Posterior cingulate gyrus (tissue), 11 donors: ENCODE measurements around the gene ELMO3.

Experiments used
- DNase-seq, 10 donors: peaks; one replicate each; pipeline versions ENCODE4 v3.0.0 to v3.0.0-alpha.2; 2020 to 2021; ENCODE audit warnings: mixed read lengths in 3 of 10
- intact Hi-C: fragments of 100-400 bp; cut with DNase I; formaldehyde crosslinking; loops from one replicate; pipeline ENCODE4 v1.15.1; 2023

The ELMO3 gene

DNA sequence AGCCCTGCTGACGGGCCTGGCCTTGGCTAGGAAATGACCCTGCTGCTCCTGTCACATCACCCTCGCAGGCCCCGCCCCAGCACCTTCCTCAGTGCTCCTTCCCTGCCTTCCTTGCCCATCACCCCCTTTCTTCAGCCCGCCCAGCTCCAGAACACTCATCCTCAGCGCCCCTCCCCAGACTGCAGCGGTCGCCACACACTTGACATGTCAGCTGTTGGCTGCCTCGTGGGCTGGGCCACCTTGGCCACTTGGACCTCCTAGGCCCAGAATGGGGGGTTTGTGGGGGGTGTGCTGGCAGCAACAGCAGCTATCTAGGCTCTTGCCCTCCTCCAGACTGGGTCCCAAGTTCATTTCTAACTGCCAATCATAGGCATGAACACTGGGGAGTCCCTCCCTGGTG lies 10.6 kb downstream of the ELMO3 start:
- no peak for DNase-seq
- intact Hi-C loops = no loop called here

DNA sequence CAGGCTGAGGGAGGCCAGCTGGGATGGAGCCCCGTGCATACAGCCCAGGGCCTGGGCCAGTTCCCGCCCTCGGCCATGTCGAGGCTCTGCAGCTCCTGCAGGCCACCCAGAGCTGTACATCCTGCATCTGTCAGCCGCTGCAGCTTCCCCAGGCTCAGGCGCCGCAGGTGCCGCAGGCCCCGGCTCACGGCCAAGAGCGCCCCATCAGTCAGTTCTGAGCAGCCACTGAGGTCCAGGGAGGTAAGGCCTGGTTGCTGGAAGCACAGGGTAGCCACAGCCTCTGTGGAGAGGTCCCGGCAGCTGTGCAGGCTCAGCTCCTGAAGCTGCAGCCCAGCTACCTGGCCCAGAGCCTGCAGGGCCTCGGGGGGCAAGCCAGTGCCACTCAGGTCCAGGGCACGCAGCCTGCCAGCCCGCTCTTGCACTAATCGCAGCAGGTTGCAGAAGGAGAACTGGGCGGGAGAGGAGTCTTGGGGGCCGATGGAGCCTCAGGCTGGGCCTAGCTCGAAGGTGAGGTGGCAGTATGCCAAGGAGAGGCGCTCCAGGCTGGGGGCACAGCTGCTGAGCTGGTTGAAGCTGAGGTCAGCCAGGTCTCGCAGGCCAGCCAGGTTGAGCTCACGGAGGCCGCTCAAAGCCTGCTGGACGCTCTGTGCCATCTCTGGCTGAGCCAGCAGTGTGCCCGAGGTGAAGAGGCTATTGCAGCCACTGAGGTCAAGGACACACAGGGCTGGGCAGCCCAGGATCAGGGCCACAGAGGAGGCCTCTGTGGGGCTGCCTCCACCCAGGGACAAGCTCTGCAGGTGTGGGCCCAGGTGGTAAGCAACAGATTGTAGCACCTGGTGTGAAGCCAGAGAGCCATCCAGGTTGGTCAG lies 11.4 kb downstream of the ELMO3 start:
- intact Hi-C loops = no loop called here
- DNase-seq = no peak

DNA sequence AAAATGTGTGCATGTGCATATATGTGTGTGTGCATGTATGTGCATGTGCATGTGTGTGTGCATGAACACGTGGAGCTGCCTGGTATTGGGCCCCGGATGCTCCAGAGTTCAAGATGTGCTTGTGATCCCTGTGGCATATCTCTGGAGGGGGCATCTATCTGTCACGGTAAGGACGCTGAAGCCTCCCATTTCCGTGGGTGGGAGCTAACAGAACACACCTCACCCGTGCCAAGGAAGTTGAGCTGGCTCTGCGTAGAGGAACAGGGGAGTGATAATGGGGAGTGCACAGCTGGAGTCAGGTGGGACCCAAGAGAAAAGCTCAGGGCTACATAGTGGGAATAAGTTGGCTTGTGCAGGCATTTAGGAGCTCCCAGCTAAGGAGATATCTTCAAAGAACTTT lies 12.7 kb downstream of the ELMO3 start:
- DNase-seq = no peak
- intact Hi-C loops = no loop called here

DNA sequence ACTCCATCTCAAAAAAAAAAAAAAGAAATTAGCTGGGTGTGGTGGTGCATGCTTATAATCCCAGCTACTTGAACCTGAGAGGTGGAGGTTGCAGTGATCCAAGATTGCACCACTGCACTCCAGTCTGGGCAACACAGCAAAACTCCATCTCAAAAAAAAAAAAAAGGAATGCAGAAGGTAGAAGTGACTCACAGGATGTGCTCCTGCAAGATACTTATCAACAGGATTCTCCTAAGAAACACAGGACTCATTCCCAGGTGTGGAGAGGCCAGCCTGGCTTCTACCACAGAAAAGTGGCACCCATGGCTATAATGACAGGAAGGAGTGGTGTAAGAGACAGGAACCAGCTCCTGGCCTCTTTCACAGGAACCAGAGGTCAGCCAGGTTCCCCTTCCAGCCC lies 13.8 kb downstream of the ELMO3 start:
- intact Hi-C loops = no loop called here
- no peak for DNase-seq

DNA sequence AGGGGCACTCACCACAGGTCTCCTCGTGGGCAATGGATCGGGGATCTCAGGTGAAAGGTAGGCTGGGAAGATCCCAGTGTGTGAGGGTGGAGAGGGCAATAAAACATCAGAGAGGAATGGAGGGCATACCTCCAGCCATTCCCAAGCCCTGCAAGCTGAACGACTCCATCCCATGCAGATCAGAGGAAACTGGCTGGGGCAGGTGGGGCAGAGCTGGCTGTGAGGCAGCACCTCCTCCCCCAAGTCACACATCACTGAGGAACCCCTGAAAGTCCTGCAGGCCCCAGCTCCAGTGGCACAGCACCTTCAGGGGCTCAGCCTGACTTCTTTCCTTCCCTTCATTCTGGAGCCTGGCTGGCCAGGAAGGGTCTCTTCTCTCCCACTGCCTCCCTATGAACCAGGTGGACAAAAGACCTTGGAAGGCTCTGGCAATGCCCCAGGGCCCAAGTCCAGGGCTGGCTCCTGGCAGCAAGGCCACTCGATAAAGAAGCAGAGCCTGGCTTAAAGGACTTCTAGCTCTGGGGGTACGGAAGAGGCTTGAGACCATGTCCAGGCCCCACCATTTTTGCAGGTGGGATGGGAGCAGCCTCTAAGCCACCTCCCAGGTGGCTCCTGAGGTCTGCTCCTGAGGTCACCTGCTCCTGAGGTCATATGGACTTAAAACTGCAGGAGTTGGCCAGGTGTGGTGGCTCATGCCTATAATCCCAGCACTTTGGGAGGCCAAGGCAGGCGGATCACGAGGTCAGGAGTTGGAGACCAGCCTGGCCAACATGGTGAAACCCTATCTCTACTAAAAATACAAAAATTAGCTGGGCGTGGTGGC lies 14.5 kb downstream of the ELMO3 start:
- intact Hi-C loops = no loop called here
- DNase-seq = no peak

DNA sequence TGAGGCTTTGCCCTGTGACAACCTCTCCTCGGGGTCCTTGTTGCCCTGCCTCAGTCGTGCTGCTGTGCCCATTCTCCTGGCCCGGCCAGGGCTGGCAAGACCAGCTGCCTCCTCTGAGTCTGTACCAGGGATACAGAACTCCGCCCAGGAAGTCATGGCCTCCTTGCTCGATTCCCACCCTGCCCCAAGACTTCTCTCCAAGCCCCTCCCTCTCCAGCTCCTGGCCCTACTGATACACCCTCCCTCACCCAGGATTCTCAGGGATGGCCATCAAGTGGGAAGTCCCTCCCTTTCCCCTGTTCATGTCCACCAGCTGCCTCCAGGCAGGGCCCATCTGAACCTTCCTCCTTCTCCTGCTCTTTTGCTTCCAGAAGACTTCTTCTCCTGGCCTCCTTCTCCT lies 16.8 kb downstream of the ELMO3 start:
- DNase-seq = no peak
- intact Hi-C loops = no loop called here

DNA sequence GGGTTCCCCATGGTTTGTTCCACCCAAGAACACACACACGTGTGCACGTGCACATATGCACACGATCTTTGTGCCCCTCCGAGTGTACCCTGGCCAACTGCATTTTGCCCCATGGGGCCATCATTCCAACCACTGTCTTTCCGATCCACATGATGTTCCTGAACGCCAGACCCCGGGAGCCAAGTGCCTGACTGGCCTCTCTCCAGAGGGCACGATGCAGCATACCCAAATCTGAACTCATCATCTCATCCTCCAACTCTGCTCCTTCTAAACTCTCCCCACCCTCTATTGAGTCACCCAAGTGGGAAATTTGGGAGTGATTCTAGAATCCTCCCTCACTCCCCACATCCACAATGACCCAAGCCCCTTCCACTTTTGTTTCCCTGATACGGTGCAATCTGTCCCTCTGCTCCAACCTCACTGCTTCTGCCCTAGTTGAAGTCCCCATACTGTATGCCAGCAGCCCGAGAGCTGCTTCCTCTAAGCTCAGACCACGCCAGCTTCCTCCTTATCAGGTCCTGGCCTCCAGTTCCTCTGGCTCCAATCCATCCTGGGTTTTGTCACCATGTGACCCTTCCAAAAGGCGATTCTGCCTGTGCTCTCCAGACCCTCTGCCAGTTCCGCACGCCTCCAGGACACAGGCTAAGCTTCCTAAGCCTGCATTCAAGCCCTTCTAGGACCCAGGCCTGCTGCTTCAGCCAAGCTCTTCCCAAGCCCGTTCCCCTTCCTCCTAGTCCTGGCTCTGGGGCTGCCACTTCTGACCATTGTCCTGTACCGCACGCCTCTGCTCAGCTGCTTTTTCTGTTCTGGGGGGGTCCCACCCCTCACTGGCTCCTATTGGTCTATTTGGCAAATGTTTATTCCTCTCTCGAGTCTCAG lies 17.9 kb downstream of the ELMO3 start:
- intact Hi-C loops = no loop called here
- DNase-seq = no peak

DNA sequence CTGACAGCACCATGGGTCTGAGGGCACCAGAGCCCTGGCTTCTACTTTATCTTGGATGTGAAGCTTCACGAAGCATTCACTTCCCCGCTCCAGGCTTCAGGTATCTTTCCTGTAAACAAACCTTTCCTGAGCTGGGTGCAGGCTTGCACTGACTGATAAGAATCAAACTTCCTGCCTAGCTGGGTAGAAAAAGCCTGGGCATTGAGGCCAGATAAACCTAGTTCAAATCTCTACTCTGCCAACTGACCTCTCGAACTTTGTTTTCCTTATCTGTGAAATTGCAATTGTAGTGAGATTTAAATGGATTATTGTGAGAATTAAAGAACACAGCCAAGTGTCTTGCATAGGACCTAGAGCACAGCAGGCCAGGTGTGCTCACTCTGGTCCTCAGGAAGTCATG lies 25.1 kb downstream of the ELMO3 start:
- intact Hi-C loops = no loop called here
- no peak for DNase-seq

DNA sequence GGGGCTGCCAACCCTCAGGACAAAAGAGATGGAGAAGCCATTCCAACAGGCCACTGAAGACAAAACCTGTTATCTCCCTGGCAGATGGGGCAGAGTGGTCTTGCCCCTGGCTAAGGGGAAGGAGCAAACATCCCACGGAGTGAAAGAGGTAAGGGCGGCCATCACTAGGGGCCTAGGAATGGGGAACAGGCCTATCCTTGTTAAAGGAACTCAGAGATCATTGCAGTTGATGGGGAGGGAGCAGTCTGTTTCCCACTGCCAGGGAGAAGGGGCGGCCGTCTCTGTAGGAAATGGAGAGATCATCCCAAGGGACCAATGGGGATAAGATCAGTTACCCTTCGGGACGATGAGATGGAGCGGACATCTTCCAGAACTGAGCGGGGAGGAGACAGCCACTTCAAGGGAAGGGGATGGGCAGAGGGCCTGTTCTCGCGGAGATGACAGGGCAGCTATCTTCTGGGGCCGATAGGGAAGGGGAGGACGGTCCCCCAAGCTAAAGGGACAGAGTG lies 27.4 kb downstream of the ELMO3 start:
- intact Hi-C loops = no loop called here
- DNase-seq = peak in 1 of 10 donors; percentile 36

DNA sequence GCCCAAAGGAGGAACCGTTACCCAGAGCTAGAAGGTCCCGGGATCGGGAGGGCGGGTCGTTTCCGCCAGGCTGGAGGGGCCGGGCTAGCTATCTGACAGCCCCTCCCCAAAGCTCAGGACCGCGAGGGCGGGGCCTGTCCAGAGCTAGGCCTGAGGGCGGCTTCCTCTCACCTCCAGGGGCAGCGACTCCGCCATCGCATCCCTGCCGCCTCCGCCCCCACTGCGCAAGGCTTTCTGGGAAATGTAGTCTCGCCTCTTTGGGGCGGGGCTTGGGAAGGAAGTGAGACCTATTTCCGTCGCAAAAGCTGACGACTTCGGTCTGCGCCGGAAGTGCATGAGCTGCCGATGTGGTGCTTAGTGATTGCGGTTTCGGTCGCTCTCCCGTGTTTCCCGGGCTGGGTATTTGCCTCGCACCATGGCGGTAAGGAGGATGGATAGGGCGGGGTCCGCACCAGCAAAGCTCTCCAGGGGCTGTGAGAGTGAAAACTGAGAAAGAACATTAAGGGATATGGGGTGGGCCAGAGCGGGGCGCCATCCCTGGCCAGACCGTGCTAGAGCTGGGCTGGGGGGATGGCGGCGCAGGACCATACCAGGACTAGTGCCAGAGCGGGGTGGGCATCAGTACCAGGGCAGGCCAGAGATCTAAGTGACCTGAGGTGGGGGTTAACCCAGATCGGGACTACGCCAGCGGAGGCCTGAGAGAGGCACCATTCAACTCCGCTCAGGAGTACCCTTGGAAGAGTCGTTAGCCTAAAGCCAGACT lies 28.1 kb downstream of the ELMO3 start, which contains the start of gene TMEM208:
Gene TMEM208, plus strand, starts transcription at position 327 of the 763 bp plus-strand sequence. Its CDS starts 89 bp downstream, at position 416.
- intact Hi-C loops = loop anchor here (1.0 kb wide), 1 partner anchor 35 kb away; the partner anchor contains the start of gene E2F4
- DNase-seq = peak; percentile 92 to 99 (median 96)

DNA sequence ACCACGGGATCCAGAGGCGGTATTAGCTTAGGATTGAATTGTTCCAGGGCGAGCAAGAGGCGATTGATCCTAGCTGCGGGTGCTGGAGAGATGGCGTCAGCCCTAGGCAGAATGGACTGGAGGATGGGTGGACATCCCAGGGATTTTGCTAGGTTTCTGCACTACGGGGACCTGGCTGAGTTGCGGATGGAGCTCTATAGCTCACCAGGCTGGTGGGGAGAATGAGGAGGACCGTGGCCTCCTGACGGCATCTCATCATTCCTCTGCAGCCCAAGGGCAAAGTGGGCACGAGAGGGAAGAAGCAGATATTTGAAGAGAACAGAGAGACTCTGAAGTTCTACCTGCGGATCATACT lies 28.6 kb downstream of the ELMO3 start:
- intact Hi-C loops = loop anchor here (1.0 kb wide), 1 partner anchor 35 kb away; the partner anchor contains the start of gene E2F4
- no peak for DNase-seq

DNA sequence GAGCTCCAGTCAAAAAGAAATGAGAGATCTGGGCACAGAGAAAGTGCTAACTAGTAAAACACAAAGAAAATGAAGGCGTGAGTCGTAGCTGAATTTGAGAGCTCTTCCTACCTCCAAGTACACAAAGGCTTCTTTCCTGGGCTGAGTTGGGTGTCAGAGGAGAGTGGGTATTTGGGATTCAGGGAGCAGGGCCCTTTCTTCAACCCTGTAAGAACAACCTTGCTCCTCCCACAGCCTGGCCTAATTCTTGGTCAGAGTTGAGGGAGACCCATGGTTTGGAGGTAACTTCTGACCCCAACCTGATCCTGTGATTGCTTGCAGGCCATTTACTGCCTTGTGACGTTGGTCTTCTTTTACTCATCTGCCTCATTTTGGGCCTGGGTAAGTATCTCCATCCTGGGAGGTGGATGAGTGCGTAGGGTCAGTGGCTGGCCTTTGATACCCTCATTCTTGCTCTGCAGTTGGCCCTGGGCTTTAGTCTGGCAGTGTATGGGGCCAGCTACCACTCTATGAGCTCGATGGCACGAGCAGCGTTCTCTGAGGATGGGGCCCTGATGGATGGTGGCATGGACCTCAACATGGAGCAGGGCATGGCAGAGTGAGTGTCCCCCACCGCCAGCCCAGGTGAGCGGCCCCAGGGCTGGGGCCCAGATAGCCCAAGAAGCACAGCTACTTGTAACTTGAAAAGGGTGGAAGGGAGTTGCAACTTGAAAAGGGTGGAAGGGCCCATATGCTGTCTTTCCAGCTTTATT lies 29.3 kb downstream of the ELMO3 start:
- no peak for DNase-seq
- intact Hi-C loops = no loop called here

DNA sequence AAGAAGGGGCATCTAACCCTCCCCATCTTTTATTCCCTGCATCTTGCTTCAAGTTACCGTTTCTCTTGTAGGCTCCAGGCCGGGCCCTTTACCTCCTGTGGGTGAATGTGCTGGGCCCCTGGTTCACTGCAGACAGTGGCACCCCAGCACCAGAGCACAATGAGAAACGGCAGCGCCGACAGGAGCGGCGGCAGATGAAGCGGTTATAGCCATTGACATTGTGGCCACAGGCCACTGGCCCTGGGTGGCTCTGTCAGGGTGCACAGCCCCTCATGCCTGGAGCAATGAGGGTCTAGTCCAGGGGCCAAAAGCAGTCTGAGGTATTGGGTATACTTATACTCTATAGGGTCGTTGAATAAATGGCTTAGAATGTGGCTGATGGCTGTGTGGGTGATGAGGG lies 30.0 kb downstream of the ELMO3 start:
- intact Hi-C loops = no loop called here
- DNase-seq = peak in 1 of 10 donors; percentile 49

DNA sequence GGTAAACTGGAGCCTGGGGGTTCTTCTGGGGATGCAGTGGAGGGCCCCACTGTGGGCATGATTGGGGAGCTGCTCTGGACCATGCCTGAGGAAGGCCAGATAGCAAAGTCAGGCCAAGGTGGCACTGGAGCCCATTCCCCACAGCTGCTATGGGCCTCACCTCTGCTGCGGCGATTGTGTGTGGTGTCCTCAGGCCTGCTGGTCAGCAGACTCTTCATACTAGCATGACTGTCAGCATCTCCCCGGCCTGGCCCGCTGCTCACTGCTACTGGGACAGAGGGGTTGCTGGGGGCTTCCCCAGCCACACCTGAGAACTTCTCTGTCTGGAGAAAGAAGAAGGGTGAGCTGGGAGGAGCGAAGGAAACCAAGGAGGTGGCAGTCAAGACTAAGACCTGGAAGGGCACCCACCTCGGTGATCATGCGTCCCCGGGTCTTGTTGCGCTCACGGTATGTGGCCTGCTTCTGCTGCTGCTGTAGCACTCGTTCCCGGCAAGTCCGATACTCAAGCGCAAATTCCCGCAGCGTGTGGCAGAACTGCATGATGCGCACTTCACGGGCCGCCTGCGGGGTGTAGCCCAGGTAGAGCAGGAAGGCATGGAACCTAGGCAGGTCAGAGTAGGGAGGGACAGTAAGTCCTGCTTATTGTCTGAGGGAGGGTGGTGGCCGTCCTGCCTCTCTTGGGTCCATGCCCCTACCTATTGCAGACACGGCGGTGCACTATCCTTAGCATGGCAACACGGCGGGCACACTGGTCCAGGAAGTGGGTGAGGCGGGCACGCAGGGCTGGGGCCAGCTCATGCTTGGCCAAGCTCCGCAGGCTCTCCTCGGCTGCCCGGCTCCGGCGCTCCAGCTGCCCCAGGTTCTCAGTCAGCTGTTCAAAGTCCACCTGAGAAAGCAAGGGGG lies 31.2 kb downstream of the ELMO3 start:
- intact Hi-C loops = no loop called here
- peak in 1 of 10 donors; percentile 84 for DNase-seq

DNA sequence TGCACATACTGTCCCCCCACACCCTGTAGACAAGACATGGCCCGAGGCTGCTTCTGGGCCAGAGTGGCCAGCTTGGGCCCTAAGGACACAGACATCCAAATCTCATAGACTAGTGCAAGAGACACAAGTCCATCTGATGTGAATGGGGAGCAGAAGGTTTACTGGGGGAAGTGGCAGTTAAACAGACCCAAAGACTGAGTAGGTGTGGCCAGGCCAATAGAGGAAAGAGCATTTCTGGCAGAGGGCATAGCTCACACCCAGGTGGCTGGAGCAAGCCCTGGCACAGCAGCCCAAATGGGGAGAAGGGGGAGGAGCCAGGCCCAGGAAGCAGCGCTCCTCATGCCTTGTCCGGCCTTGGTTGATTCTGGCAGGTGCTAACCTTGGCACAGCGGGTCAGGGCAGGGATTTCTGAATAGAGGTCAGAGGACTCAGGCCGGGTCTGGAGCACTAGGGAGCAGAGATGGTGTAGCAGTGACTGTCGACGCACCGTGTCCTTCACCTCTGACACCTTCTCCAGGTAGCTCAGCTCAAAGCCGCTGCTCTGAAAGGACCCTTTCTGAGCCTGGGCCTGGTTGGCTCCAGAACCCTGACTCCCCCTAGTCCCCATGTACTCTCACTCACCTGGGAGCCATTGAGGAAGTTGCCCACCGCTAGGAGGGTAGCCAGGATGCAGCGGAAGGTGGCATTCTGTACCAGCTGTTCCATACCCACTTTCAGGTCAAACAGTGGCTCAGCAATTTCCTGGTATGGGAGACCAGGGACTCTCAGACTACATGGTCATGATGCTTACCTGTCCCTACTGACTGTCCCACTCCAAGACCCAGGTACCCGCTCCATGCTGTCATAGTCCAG lies 32.1 kb downstream of the ELMO3 start:
- intact Hi-C loops = no loop called here
- DNase-seq = peak in 1 of 10 donors; percentile 64

DNA sequence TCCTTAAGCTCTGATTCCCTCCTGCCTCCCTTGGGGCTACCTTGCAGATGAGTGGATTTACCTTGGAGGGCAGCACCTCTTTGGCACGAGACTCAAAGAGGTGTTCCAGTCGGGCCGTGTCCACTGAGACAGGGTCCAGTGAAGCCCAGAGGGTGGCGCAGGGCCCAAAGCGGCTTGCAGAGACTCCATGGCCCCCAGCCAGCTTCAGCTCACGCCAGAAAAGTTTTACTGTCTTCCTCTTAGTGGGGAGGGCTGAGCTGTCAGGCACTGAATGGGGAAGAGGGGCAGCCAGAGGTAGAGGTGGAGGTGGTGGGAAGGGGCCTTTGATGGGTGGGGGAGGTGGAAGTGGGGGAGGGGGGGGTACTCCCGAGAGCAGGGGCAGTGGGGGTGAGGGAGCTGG lies 34.7 kb downstream of the ELMO3 start:
- peak in 1 of 10 donors; percentile 27 for DNase-seq
- intact Hi-C loops = no loop called here

DNA sequence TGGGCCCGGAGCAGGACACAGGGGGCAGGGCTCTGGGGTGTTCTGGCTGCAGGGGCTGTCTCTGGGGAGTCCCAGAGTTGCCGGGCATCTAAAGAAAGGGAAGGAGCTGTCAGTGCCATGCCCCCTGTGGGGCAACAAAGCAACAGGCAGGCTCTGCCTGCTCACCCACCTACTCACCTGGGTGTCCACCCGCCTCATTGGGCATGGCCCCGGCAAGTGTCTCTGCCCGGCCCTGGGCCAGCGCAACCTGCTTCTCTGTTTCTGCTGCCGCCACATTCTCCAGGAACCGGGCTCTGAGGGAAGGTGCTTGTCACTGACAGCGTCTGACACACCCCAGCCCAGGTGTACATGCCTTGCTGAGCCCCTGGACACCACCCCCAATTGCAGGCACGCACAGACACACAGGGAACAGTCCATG lies 35.3 kb downstream of the ELMO3 start:
- DNase-seq = peak in 2 of 10 donors; percentile 60 to 69
- intact Hi-C loops = no loop called here
